ENCODE measurements around the gene BOC. TPM values are rescaled to one million over a fixed set of nuclear protein-coding genes. Genes with fewer than 3 reads are reported as not detected.
A peak's percentile ranks its signal among the peaks of the same experiment; 100 is the strongest.

The BOC gene
- total RNA-seq, 2 experiments from 2014 or later, result not detected

DNA sequence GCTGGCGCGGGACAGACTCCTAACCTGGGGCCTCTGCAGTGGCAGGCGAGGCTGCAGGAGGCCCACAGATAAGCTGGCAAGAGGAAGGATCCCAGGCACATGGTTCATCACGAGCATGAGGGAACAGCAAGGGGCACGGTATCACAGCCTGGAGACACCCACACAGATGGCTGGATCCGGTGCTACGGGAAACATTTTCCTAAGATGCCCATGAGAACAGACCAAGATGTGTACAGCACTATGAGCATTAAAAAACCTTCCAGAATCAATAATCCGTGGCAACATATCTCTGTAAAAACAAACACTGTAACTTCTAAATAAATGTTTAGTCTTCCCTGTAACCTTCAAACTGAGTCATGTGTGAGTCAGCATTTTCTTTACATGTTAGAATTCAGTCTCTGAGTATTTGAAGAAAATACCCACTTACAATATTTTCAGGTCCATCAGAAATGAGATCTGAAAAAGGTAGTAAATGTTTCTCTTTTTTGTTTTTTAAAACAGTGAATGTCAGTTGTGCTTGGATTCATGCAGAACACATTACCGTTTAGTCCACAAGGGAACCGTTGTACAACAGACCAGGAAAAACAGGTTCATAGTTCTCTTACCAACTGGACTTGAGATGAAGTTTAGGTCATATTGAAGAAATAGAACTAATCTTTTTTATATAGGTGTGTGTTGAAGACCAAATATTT is 75.9 kb downstream of the BOC start:
- H3K27me3 ChIP-seq (ENCODE audit: control insufficient read depth in 1 of 2, insufficient read depth in 2 of 2, low read length in 2 of 2), result no peaks in the 10 kb centered on the region
- DNase-seq (no peak), ATAC-seq (ENCODE audit: poor library complexity) (no peak)
- no peaks in the 10 kb centered on the region for H3K36me3 Mint-ChIP-seq (ENCODE audit: low read depth)
- H3K27me3 Mint-ChIP-seq, result no peaks in the 10 kb centered on the region
- intact Hi-C loops (cut with DNase I, micrococcal nuclease), result loop anchor here (1.0 to 5.0 kb wide), 4 partner anchors 236 to 555 kb away; no protein-coding TSS in a partner anchor
- no peak overlapping the region for H3K4me3 ChIP-seq (ENCODE audit: low read length)
- no peaks in the 10 kb centered on the region for H3K36me3 ChIP-seq (ENCODE audit: insufficient read depth, low read length)
- no peaks in the 10 kb centered on the region for H3K9me3 Mint-ChIP-seq
- H3K4me3 Mint-ChIP-seq, result no peak overlapping the region
- no peaks in the 10 kb centered on the region for H3K4me1 Mint-ChIP-seq (ENCODE audit: low read depth)
- H3K27ac Mint-ChIP-seq, result no peak overlapping the region
- POLR2A ChIA-PET, result no interaction called here
- TF ChIP-seq, protein P1, sequence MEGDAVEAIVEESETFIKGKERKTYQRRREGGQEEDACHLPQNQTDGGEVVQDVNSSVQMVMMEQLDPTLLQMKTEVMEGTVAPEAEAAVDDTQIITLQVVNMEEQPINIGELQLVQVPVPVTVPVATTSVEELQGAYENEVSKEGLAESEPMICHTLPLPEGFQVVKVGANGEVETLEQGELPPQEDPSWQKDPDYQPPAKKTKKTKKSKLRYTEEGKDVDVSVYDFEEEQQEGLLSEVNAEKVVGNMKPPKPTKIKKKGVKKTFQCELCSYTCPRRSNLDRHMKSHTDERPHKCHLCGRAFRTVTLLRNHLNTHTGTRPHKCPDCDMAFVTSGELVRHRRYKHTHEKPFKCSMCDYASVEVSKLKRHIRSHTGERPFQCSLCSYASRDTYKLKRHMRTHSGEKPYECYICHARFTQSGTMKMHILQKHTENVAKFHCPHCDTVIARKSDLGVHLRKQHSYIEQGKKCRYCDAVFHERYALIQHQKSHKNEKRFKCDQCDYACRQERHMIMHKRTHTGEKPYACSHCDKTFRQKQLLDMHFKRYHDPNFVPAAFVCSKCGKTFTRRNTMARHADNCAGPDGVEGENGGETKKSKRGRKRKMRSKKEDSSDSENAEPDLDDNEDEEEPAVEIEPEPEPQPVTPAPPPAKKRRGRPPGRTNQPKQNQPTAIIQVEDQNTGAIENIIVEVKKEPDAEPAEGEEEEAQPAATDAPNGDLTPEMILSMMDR (IDR thresholded peaks at IDR 0.05), result no peak
- no peaks in the 10 kb centered on the region for H3K9me3 ChIP-seq (ENCODE audit: control insufficient read depth in 1 of 2, insufficient read depth in 1 of 2, low read length in 2 of 2)
- CTCF ChIA-PET, result interaction anchor here (1.7 to 3.5 kb wide), 2 partner anchors 14 to 645 kb away, joined by 6 to 19 read pairs; no protein-coding TSS in a partner anchor
- no peak overlapping the region for H3K27ac ChIP-seq (ENCODE audit: low read depth in 1 of 2, low read length in 2 of 2)
- no peaks in the 10 kb centered on the region for H3K4me1 ChIP-seq (ENCODE audit: insufficient read depth, low read length)

- TF ChIP-seq, protein P1 (IDR thresholded peaks at IDR 0.05), result peak; percentile 99
- no peaks in the 10 kb centered on the region for H3K27me3 Mint-ChIP-seq
- CTCF ChIA-PET, result interaction anchor here (0.7 to 3.5 kb wide), 9 partner anchors 9 to 995 kb away, joined by 3 to 19 read pairs (median 4); no protein-coding TSS in a partner anchor
These were observed 76.7 kb downstream of the BOC start for GRCh38 chr3:113287803-113288648.

DNA sequence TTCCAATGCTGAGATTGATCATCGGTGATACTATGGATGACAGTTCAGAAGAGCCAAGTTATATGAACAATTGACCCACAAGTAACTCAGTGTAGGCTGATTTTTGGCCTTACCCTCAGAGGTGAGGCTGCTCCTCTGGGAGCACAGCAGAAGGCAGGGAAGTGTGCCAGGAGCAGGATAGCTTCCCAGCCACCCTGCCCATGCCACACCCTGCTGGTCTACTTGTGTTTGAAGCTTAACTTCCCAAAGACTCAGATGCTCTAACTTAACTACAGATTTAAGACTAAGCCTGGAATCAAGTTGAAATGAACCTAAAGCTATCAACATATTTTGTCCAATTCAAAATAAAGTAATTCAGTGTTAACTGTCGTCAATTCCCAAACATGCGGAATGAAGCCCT is 77.5 kb downstream of the BOC start:
- ChIA-PET POLR2A (interaction anchor here (0.5 to 1.6 kb wide), 2 partner anchors 238 to 398 kb away, joined by 3 to 6 read pairs; no protein-coding TSS in a partner anchor), CTCF (interaction anchor here (0.8 to 3.5 kb wide), 6 partner anchors 8 to 646 kb away, joined by 3 to 19 read pairs (median 4); no protein-coding TSS in a partner anchor)
- Mint-ChIP-seq H3K9me3 (no peaks in the 10 kb centered on the region), H3K4me3 (no peak overlapping the region), H3K27ac (no peak overlapping the region), H3K4me1 (ENCODE audit: low read depth) (no peaks in the 10 kb centered on the region), H3K36me3 (ENCODE audit: low read depth) (no peaks in the 10 kb centered on the region), H3K27me3 (no peaks in the 10 kb centered on the region)
- Histone ChIP-seq H3K9me3 (ENCODE audit: control insufficient read depth in 1 of 2, insufficient read depth in 1 of 2, low read length in 2 of 2) (no peaks in the 10 kb centered on the region), H3K4me3 (ENCODE audit: low read length) (no peak overlapping the region), H3K4me1 (ENCODE audit: insufficient read depth, low read length) (no peaks in the 10 kb centered on the region), H3K27ac (ENCODE audit: low read depth in 1 of 2, low read length in 2 of 2) (no peak overlapping the region), H3K36me3 (ENCODE audit: insufficient read depth, low read length) (no peaks in the 10 kb centered on the region), H3K27me3 (ENCODE audit: control insufficient read depth in 1 of 2, insufficient read depth in 2 of 2, low read length in 2 of 2) (no peaks in the 10 kb centered on the region)
- intact Hi-C loops (cut with DNase I, micrococcal nuclease), result loop anchor here (1.0 to 5.0 kb wide), 6 partner anchors 238 to 706 kb away; no protein-coding TSS in a partner anchor
- no peak for DNase-seq
- TF ChIP-seq, protein P1 (IDR thresholded peaks at IDR 0.05), result no peak
- no peak for ATAC-seq (ENCODE audit: poor library complexity)

More at GRCh38 chr3:113287803-113288648, 76.7 kb downstream of the BOC start:
- no peak overlapping the region for H3K4me3 Mint-ChIP-seq
- no peak overlapping the region for H3K4me3 ChIP-seq (ENCODE audit: low read length)
- H3K9me3 Mint-ChIP-seq, result no peaks in the 10 kb centered on the region
- ATAC-seq (ENCODE audit: poor library complexity), result peak; percentile 61
- no peaks in the 10 kb centered on the region for H3K36me3 Mint-ChIP-seq (ENCODE audit: low read depth)
- H3K27ac ChIP-seq (ENCODE audit: low read depth in 1 of 2, low read length in 2 of 2), result no peak overlapping the region
- no peaks in the 10 kb centered on the region for H3K4me1 Mint-ChIP-seq (ENCODE audit: low read depth)
- H3K27me3 ChIP-seq (ENCODE audit: control insufficient read depth in 1 of 2, insufficient read depth in 2 of 2, low read length in 2 of 2), result no peaks in the 10 kb centered on the region
- H3K9me3 ChIP-seq (ENCODE audit: control insufficient read depth in 1 of 2, insufficient read depth in 1 of 2, low read length in 2 of 2), result no peaks in the 10 kb centered on the region
- POLR2A ChIA-PET, result interaction anchor here (0.5 to 1.6 kb wide), 2 partner anchors 237 to 399 kb away, joined by 3 to 6 read pairs; no protein-coding TSS in a partner anchor
- no peak overlapping the region for H3K27ac Mint-ChIP-seq
- DNase-seq, result peak in 12 of 14 experiments; percentile 12 to 72 (median 38)
- no peaks in the 10 kb centered on the region for H3K4me1 ChIP-seq (ENCODE audit: insufficient read depth, low read length)
- no peaks in the 10 kb centered on the region for H3K36me3 ChIP-seq (ENCODE audit: insufficient read depth, low read length)
- intact Hi-C loops (cut with DNase I, micrococcal nuclease), result loop anchor here (1.0 to 5.0 kb wide), 6 partner anchors 237 to 705 kb away; no protein-coding TSS in a partner anchor

All from CD4-positive, alpha-beta T cell (primary cell).